GM18520 (cell line): ENCODE measurements around the gene MET.
A peak's percentile ranks its signal among the peaks of the same experiment; 100 is the strongest.

Source experiments
- ATAC-seq: cut with Tn5 transposase; IDR thresholded peaks from one replicate; pipeline ENCODE4 v1.9.1; 2021; ENCODE audit not compliant: unreplicated experiment

MET gene

GRCh38 chr7:116663744-116664143 lies 8.3 kb upstream of the MET start:
- no peak for ATAC-seq

DNA sequence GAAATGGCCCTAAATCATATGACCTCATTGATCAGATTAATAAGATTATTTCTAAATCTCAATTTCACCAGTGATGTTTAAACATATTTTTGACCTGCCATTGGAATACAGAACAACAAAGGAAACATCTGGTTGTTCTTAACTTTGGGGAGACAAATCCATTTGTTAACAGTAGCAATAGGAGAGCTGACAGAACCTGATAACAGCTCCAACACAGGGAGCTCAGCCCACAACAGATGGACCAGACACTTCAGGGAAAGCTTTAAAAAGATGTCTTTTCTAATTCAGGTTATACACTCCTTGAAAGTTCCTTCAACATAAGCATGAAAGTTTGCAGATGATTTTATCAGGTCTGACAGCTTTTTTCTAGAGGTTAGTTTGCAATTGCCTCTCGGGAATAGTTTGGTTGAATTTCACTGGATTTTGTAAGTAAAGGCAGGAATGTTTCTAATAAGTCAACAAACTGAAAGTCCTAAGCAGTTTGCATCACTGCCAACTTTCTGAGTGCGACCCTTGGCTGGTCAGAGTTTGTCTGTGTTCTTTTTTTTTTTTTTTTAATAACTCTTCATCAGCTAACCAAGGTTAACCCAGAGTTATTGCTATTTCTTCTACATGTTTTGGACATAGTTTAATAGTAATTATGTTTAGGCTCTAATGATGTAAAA lies 6.5 kb upstream of the MET start:
- no peak for ATAC-seq

- ATAC-seq, result no peak
Observed at GRCh38 chr7:116669769-116670168, 2.2 kb upstream of the MET start.

- no peak for ATAC-seq
Observed at GRCh38 chr7:116670409-116671015, 1.5 kb upstream of the MET start.

- no peak for ATAC-seq
Observed at GRCh38 chr7:116671111-116671510, 885 bp upstream of the MET start.

GRCh38 chr7:116672596-116673456 lies 830 bp downstream of the MET start:
- ATAC-seq, result no peak

- ATAC-seq, result no peak
Observed at GRCh38 chr7:116673457-116673865, 1.5 kb downstream of the MET start.

GRCh38 chr7:116674508-116675173 lies 2.6 kb downstream of the MET start:
- no peak for ATAC-seq

- ATAC-seq, result no peak
Observed at GRCh38 chr7:116675812-116676355, 3.9 kb downstream of the MET start.

DNA sequence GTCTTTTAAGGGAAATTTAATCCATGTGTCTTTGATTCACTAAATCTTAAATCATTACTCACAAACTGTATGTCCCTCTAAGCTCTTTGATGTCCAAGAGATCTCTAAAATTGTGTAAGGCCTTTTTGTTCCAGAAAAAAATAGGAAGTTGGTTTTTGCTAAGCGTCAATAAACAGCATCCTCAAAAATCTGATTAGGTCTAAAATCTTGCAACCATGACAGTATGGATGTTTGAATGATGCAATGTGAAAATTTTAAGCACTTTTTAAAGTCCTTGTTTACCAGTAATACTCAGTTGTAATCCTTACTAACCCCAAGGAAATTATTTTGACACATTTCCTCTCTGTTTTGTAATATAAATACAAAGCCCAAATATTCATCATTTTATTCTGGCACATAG lies 6.8 kb downstream of the MET start:
- no peak for ATAC-seq

GRCh38 chr7:116679500-116679899 lies 7.5 kb downstream of the MET start:
- ATAC-seq, result peak; percentile 59

- peak; percentile 98 for ATAC-seq
Observed at GRCh38 chr7:116683786-116684185, 11.8 kb downstream of the MET start.

DNA sequence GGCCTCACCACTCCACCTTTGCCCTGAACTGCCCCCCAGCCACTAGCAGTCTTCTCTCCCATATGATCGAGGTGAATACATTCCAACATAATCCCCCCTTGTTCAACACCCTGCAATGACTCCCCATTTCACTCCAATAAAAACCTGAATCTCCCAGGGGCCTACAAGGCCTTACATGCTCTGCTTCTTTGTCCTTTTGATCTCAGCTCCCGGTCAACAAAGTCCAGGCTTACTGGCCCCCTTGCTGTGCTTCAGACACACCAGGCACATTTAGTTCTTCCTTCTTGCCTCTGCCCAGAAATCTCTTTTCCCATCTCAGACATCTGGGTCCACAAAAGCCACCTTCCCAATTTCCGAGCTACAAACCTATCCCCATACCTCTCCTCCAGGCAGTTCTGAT lies 14.0 kb downstream of the MET start:
- ATAC-seq, result no peak

- no peak for ATAC-seq
Observed at GRCh38 chr7:116686812-116687419, 14.9 kb downstream of the MET start.

GRCh38 chr7:116687801-116688201 lies 15.8 kb downstream of the MET start:
- no peak for ATAC-seq

GRCh38 chr7:116689790-116690259 lies 17.8 kb downstream of the MET start:
- no peak for ATAC-seq

- no peak for ATAC-seq
Observed at GRCh38 chr7:116691664-116692063, 19.7 kb downstream of the MET start.

GRCh38 chr7:116692401-116693308 lies 20.7 kb downstream of the MET start:
- peak; percentile 51 for ATAC-seq

GRCh38 chr7:116696707-116697106 lies 24.7 kb downstream of the MET start:
- no peak for ATAC-seq

DNA sequence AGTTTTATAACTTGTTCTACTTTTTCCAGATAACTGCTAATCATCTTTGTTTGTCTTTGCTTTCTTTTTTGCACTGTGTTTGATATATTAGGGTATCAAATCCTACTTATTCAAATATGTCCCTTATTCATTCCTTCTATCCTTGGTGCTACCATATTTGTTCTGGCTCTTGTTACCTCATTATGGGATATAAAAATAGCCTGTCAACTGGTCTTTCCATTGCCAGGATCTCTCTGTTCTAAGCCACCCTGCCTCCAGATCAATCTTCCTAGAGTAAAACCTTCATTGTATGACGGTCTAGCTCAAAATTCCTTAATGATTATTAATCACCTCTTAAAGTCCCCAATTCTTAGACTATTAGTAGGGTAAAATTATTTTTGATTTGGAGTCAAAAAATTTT lies 25.2 kb downstream of the MET start:
- ATAC-seq, result no peak
